ENCODE data around the gene MAST4. TPM values are rescaled to one million over a fixed set of nuclear protein-coding genes. Genes with fewer than 3 reads are reported as not detected.

Gene MAST4
- total and polyA plus RNA-seq, 2 of the 4 experiments (the other 2 are of a cell fraction), result 4.8 to 6.8 TPM

GRCh38 chr5:66939094-66939493 is 342.9 kb downstream of the MAST4 start:
- no peak for ATAC-seq (ENCODE audit: low read depth)

More at GRCh38 chr5:66939094-66939493, 342.9 kb downstream of the MAST4 start:
- H4K20me1 ChIP-seq (ENCODE audit: insufficient read depth, low read length), result no peaks in the 10 kb centered on the region
- H3K14ac ChIP-seq (replicated peaks; ENCODE audit: low read depth, low read length), result no peak overlapping the region
- H4K8ac ChIP-seq (ENCODE audit: low read depth in 2 of 2, low read length in 2 of 2), result no peak overlapping the region
- H3K4me2 ChIP-seq (ENCODE audit: low read depth, low read length), result no peak overlapping the region
- no peaks in the 10 kb centered on the region for H3K36me3 ChIP-seq (ENCODE audit: control insufficient read depth, insufficient read depth, low read length)
- no peak overlapping the region for H2BK15ac ChIP-seq (ENCODE audit: low read depth, low read length)
- H3K18ac ChIP-seq (ENCODE audit: low read depth, low read length), result no peak overlapping the region
- H3K79me1 ChIP-seq (ENCODE audit: low read depth in 1 of 2, low read length in 2 of 2), result no peaks in the 10 kb centered on the region
- no peak overlapping the region for H3K9ac ChIP-seq (ENCODE audit: low read depth, low read length)
- ChIA-PET CTCF (no interaction called here), POLR2A (ENCODE audit: unreplicated experiment) (no interaction called here)
- dilution Hi-C loops (cut with HindIII; ENCODE audit: low sequenced_read_pairs, unreplicated experiment), result no loop called here
- H4K5ac ChIP-seq (ENCODE audit: low read depth, low read length), result no peak overlapping the region
- intact Hi-C loops (cut with micrococcal nuclease), result no loop called here
- H2BK20ac ChIP-seq (ENCODE audit: low read depth, low read length), result no peak overlapping the region
- no peak overlapping the region for H2BK5ac ChIP-seq (ENCODE audit: low read depth, low read length, poor library complexity, severe bottlenecking)
- no peak overlapping the region for H3K4ac ChIP-seq (ENCODE audit: low read depth, low read length)
- H3K56ac ChIP-seq (ENCODE audit: extremely low read depth, insufficient read depth, low read length), result no peak overlapping the region
- no peaks in the 10 kb centered on the region for H3K4me1 ChIP-seq (ENCODE audit: control insufficient read depth, insufficient read depth, low read length)
- no peaks in the 10 kb centered on the region for H3K9me3 ChIP-seq (ENCODE audit: control insufficient read depth, insufficient read depth, low read length)
- H3K27ac ChIP-seq (ENCODE audit: insufficient read depth, low read length), result no peak overlapping the region
- no peak for TF ChIP-seq NFE2L2 (IDR thresholded peaks at IDR 0.05; ENCODE audit: low read depth, low read length)
- no peak for TF ChIP-seq RAD21 (IDR thresholded peaks at IDR 0.05; ENCODE audit: low read length)
- no peak for TF ChIP-seq FOS (IDR thresholded peaks at IDR 0.05; ENCODE audit: low read depth, low read length)
- no peak for TF ChIP-seq CTCF (conservative IDR thresholded peaks at IDR 0.05; ENCODE audit: low read depth, low read length)
- no peak for TF ChIP-seq MAFK (IDR thresholded peaks at IDR 0.05; ENCODE audit: low read depth, low read length)
- TF ChIP-seq ELK1 (IDR thresholded peaks at IDR 0.05; ENCODE audit: borderline replicate concordance, low read depth, low read length), result no peak
- no peak for TF ChIP-seq BHLHE40 (IDR thresholded peaks at IDR 0.05; ENCODE audit: low read depth, low read length)
- no peak for TF ChIP-seq POLR2A (IDR thresholded peaks at IDR 0.05; ENCODE audit: low read depth, low read length)
- no peak for TF ChIP-seq CEBPB (IDR thresholded peaks at IDR 0.05; ENCODE audit: low read depth, low read length)
- TF ChIP-seq MXI1 (IDR thresholded peaks at IDR 0.05; ENCODE audit: borderline replicate concordance, low read depth, low read length), result no peak
- TF ChIP-seq RFX5 (IDR thresholded peaks at IDR 0.05; ENCODE audit: low read depth, low read length), result no peak
- no peak for TF ChIP-seq SMC3 (IDR thresholded peaks at IDR 0.05; ENCODE audit: low read depth, low read length)
- no peak for TF ChIP-seq MAZ (IDR thresholded peaks at IDR 0.05; ENCODE audit: borderline replicate concordance, low read depth, low read length)
- no peak for TF ChIP-seq RCOR1 (IDR thresholded peaks at IDR 0.05; ENCODE audit: insufficient replicate concordance, low read length)
- no peak for TF ChIP-seq USF2 (IDR thresholded peaks at IDR 0.05; ENCODE audit: low read depth, low read length)
- no peaks in the 10 kb centered on the region for H3K27me3 ChIP-seq (ENCODE audit: control insufficient read depth, insufficient read depth, low read length)
- no peak overlapping the region for H2BK120ac ChIP-seq (ENCODE audit: low read depth, low read length)
- in situ Hi-C loops (cut with MboI; ENCODE audit: low sequenced_read_pairs), result no loop called here
- no CpG with 5 or more reads among the region's 2 CpGs for WGBS, 2 experiments (ENCODE audit: extremely low coverage in 2 of 2, insufficient read length in 1 of 2)
- no peak overlapping the region for H3K23ac ChIP-seq (ENCODE audit: low read depth, low read length)
- no peak overlapping the region for H2AK9ac ChIP-seq (replicated peaks; ENCODE audit: low read depth, low read length, poor library complexity)
- no peak for DNase-seq
- no peaks in the 10 kb centered on the region for H3K9me1 ChIP-seq (ENCODE audit: insufficient read depth, low read length)
- no peak overlapping the region for H3K4me3 ChIP-seq (ENCODE audit: insufficient read depth, low read depth, low read length)
- no peak overlapping the region for H4K91ac ChIP-seq (ENCODE audit: insufficient read depth, low read depth, low read length)
- no TSS peak for BruUV-seq (replicated peaks)
- no peak overlapping the region for H2AFZ ChIP-seq (replicated peaks; ENCODE audit: low read length, poor library complexity)
- no peak overlapping the region for H2AK5ac ChIP-seq (ENCODE audit: low read depth, low read length)

Measured in IMR-90 (cell line).